H1 (cell line): ENCODE data around the gene ANXA2. TPM values are rescaled to one million over a fixed set of nuclear protein-coding genes. Genes with fewer than 3 reads are reported as not detected.

ENCODE experiments used
- CTCF ChIA-PET: fragments of 300-600 bp; sonication (Branson Sonifier 250); formaldehyde crosslinking; loops from one replicate; lab custom pipeline; 2021; ENCODE audit not compliant: partially characterized antibody; lab: Charles Lee
- POLR2A ChIA-PET: fragments of 300-600 bp; sonication (Branson Sonifier 250); formaldehyde crosslinking; loops from one replicate; lab custom pipeline; 2021; ENCODE audit warnings: inconsistent platforms; ENCODE audit not compliant: partially characterized antibody; lab: Charles Lee
- DNase-seq, 2 experiments: peaks; one replicate each; pipeline versions ENCODE4 v3.0.0 to v3.0.0-alpha.2; 2010 to 2022; ENCODE audit warnings: low spot score in 2 of 2, low read depth in 1 of 2, mixed read lengths in 1 of 2
- FAIRE-seq: peaks from 2 replicates; lab custom pipeline; 2011; peaks lifted over from hg19 to GRCh38; lab: Jason Lieb, UNC
- H2AFZ ChIP-seq: 2 replicates; pipeline ENCODE4 v1.8.1; 2012; ENCODE audit warnings: low read length, inconsistent platforms
- H2AK5ac ChIP-seq: 2 replicates; pipeline ENCODE4 v1.6.1; 2013; ENCODE audit warnings: low read depth, low read length
- H2BK120ac ChIP-seq: replicated peaks from 2 replicates; pipeline ENCODE3; 2013; ENCODE audit warnings: low read depth, low read length, inconsistent platforms
- H2BK12ac ChIP-seq: 2 replicates; pipeline ENCODE4 v1.6.1; 2013; ENCODE audit warnings: low read depth, low read length
- H2BK15ac ChIP-seq: 2 replicates; pipeline ENCODE4 v1.6.1; 2013; ENCODE audit warnings: low read length
- H2BK20ac ChIP-seq: 2 replicates; pipeline ENCODE4 v1.6.1; 2013; ENCODE audit warnings: low read length
- H2BK5ac ChIP-seq: 2 replicates; pipeline ENCODE4 v1.6.1; 2013; ENCODE audit warnings: low read depth, low read length
- H3K14ac ChIP-seq: 2 replicates; pipeline ENCODE4 v1.6.1; 2013; ENCODE audit warnings: inconsistent platforms; ENCODE audit not compliant: insufficient read length
- H3K18ac ChIP-seq: 2 replicates; pipeline ENCODE4 v1.6.1; 2013; ENCODE audit warnings: low read length; ENCODE audit errors: extremely low read depth
- H3K23ac ChIP-seq: 2 replicates; pipeline ENCODE4 v1.6.1; 2013; ENCODE audit warnings: inconsistent platforms; ENCODE audit not compliant: insufficient read length
- H3K23me2 ChIP-seq: 2 replicates; pipeline ENCODE4 v1.6.1; 2013; ENCODE audit warnings: low read depth, low read length
- H3K27ac ChIP-seq: 2 replicates; pipeline ENCODE4 v1.6.1; 2011; ENCODE audit warnings: low read depth, low read length, inconsistent platforms
- H3K27me3 ChIP-seq, 4 experiments: replicated peaks in 1 of 4; 1 replicate in 1 of 4; 2 replicates in 3 of 4; pipeline versions ENCODE4 v1.6.1 to v1.8.1; 2011 to 2013; ENCODE audit warnings: low read length in 3 of 4, mild to moderate bottlenecking in 3 of 4, inconsistent platforms in 2 of 4, mixed read lengths in 2 of 4, moderate library complexity in 1 of 4; ENCODE audit not compliant: control insufficient read depth in 3 of 4, insufficient read depth in 3 of 4; ENCODE audit errors: extremely low read depth in 1 of 4
- H3K36me3 ChIP-seq, 4 experiments: 2 replicates each; pipeline versions ENCODE4 v1.6.1 to v1.8.1; 2011 to 2013; ENCODE audit warnings: mild to moderate bottlenecking in 4 of 4, low read length in 3 of 4, moderate library complexity in 2 of 4, control low read depth in 1 of 4, inconsistent platforms in 1 of 4; ENCODE audit not compliant: insufficient read depth in 4 of 4, control insufficient read depth in 2 of 4
- H3K4ac ChIP-seq: replicated peaks from 2 replicates; pipeline ENCODE3; 2013; ENCODE audit warnings: low read length, low read depth, mixed read lengths, inconsistent platforms; ENCODE audit not compliant: insufficient read length
- H3K4me1 ChIP-seq, 4 experiments: replicated peaks in 1 of 4; 1 replicate in 1 of 4; 2 replicates in 3 of 4; pipeline versions ENCODE4 v1.6.1 to v1.8.1; 2011 to 2013; ENCODE audit warnings: low read length in 3 of 4, inconsistent platforms in 2 of 4, mixed read lengths in 1 of 4; ENCODE audit not compliant: insufficient read depth in 4 of 4, control insufficient read depth in 3 of 4
- H3K4me2 ChIP-seq, 2 experiments: 2 replicates each; pipeline versions ENCODE4 v1.6.1 to v1.8.1; 2011 to 2013; ENCODE audit warnings: low read depth in 2 of 2, low read length in 2 of 2, control low read depth in 1 of 2, inconsistent platforms in 1 of 2, mild to moderate bottlenecking in 1 of 2; ENCODE audit not compliant: insufficient read depth in 1 of 2
- H3K4me3 ChIP-seq, 4 experiments: fragments of 200-600, 300-600 bp in 1 of 4; sonication (generic), shearing (Covaris generic), sonication (Bioruptor Twin) in 1 of 4; 2 replicates each; pipeline versions ENCODE4 v1.5.1 to v1.8.1; 2011 to 2016; ENCODE audit warnings: low read length in 4 of 4, low read depth in 3 of 4, control low read depth in 2 of 4, inconsistent platforms in 2 of 4, mild to moderate bottlenecking in 2 of 4, mixed read lengths in 1 of 4, moderate library complexity in 1 of 4; ENCODE audit not compliant: insufficient read depth in 2 of 4; ENCODE audit errors: extremely low read depth in 1 of 4
- H3K56ac ChIP-seq: replicated peaks from 2 replicates; pipeline ENCODE3; 2013; ENCODE audit warnings: low read depth, mild to moderate bottlenecking, mixed read lengths, low read length, inconsistent platforms; ENCODE audit not compliant: insufficient read length
- H3K79me1 ChIP-seq: 2 replicates; pipeline ENCODE4 v1.6.1; 2013; ENCODE audit warnings: low read depth, low read length, control low read depth
- H3K79me2 ChIP-seq, 2 experiments: 2 replicates each; pipeline versions ENCODE4 v1.6.1 to v1.8.1; 2012 to 2013; ENCODE audit warnings: low read length in 2 of 2, mild to moderate bottlenecking in 2 of 2, inconsistent platforms in 1 of 2; ENCODE audit not compliant: insufficient read depth in 2 of 2, control insufficient read depth in 1 of 2
- H3K9ac ChIP-seq, 4 experiments: replicated peaks in 1 of 4; 1 replicate in 1 of 4; 2 replicates in 3 of 4; pipeline versions ENCODE4 v1.6.1 to v1.8.1; 2011 to 2013; ENCODE audit warnings: low read depth in 3 of 4, low read length in 3 of 4, control low read depth in 2 of 4, mild to moderate bottlenecking in 2 of 4, moderate library complexity in 2 of 4, inconsistent platforms in 1 of 4; ENCODE audit errors: extremely low read depth in 1 of 4
- H3K9me3 ChIP-seq, 2 experiments: 2 replicates each; pipeline versions ENCODE4 v1.6.1 to v1.8.1; 2012 to 2013; ENCODE audit warnings: mild to moderate bottlenecking in 2 of 2, moderate library complexity in 2 of 2, control low read depth in 1 of 2, inconsistent platforms in 1 of 2, low read depth in 1 of 2, low read length in 1 of 2, mixed read lengths in 1 of 2; ENCODE audit not compliant: insufficient read depth in 2 of 2
- H4K20me1 ChIP-seq, 2 experiments: replicated peaks in 1 of 2; 2 replicates each; pipeline versions ENCODE3 to v1.8.1; 2011 to 2013; ENCODE audit warnings: inconsistent platforms in 2 of 2, low read length in 2 of 2, mild to moderate bottlenecking in 1 of 2; ENCODE audit not compliant: insufficient read depth in 2 of 2, control insufficient read depth in 1 of 2
- H4K5ac ChIP-seq: 2 replicates; pipeline ENCODE4 v1.6.1; 2013; ENCODE audit warnings: low read length, low read depth, mixed read lengths, inconsistent platforms; ENCODE audit not compliant: insufficient read length
- H4K8ac ChIP-seq: 2 replicates; pipeline ENCODE4 v1.8.0; 2013; ENCODE audit warnings: mild to moderate bottlenecking, moderate library complexity, low read length, inconsistent platforms; ENCODE audit not compliant: insufficient read depth; ENCODE audit errors: extremely low read depth
- H4K91ac ChIP-seq: replicated peaks from 2 replicates; pipeline ENCODE3; 2013; ENCODE audit warnings: low read length, mixed read lengths, inconsistent platforms; ENCODE audit not compliant: insufficient read length
- POU5F1 ChIP-seq: IDR thresholded peaks from 2 replicates; pipeline ENCODE4 v1.6.1; 2011; ENCODE audit warnings: low read depth, mild to moderate bottlenecking, low read length, moderate library complexity
- WGBS, 2 experiments: shearing (Covaris generic) in 1 of 2; methylation state at CpG; one replicate each; pipeline versions ENCODE4 v1.1.6 to v1.1.7; 2013 to 2015; ENCODE audit warnings: low lambda C conversion rate in 2 of 2, mixed read lengths in 2 of 2, inconsistent platforms in 1 of 2, low coverage in 1 of 2, missing lambda C conversion rate in 1 of 2; ENCODE audit not compliant: insufficient replicate concordance in 2 of 2, insufficient coverage in 1 of 2, insufficient read length in 1 of 2; ENCODE audit errors: extremely low coverage in 1 of 2, missing lambda C conversion rate in 1 of 2; 5-methylcytosine and 5-hydroxymethylcytosine counted together
- polyA plus RNA-seq, 7 experiments: library from polyadenylated mRNA; depleted of rRNA in 3 of 7; stranded (reverse) in 5 of 7; unstranded in 2 of 7; fragments of >200 nt in 5 of 7; fragments of 200-250 nt in 2 of 7; gene quantifications; 1 replicate in 5 of 7; 2 replicates in 1 of 7; 4 replicates in 1 of 7; pipeline versions ENCODE4 v1.2.1 to v1.2.3, GENCODE V29; 2011 to 2013; ENCODE audit warnings: missing spikeins in 2 of 7, mixed read lengths in 2 of 7
- total RNA-seq: library from RNA; stranded (reverse); fragmentation: NEBNext Ultra II Directional; extraction: Animal tissue kit (Norgen Biotek cat#: 25700); gene quantifications from 2 replicates; pipeline ENCODE4 v1.2.1, GENCODE V29; 2021
- TF ChIP-seq, protein P1 (sequence below): IDR thresholded peaks from 2 replicates; pipeline ENCODE4 v1.6.1; 2011; ENCODE audit warnings: low read length, improper control_type of control experiment

ANXA2 gene
- total and polyA plus RNA-seq, 2 of the 8 experiments (the other 6 are each of a cell fraction or from before 2014, with no cell fraction given), result 178 to 217 TPM

DNA sequence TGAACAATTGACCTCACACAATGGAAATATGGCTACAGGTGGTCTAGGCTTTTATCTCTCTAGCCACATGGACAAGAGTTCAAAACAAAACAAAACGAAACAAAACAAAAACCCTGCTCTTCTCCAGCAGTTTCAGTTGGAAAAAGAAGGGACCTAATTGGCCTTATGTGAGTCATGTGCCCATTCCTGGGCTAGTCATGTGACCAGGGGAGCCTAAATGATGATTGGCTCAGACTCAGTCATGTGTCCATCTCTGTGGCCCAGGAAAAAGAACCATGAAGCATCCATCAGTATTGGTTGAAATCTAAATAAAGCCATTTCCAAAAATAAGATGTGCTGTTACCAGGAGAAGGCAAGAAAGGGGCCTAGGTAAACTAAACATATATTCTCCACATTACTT lies 96.8 kb downstream of the ANXA2 start:
- CTCF ChIA-PET, result interaction anchor here (1.3 kb wide), 1 partner anchor 13 kb away, joined by 3 read pairs; no protein-coding TSS in a partner anchor

More for the DNA sequence above, 96.8 kb downstream of the ANXA2 start:
- Histone ChIP-seq H3K4me3 (no peak overlapping the region), H3K18ac (no peak overlapping the region), H2BK20ac (no peak overlapping the region), H3K36me3 (no peaks in the 10 kb centered on the region), H3K79me2 (no peaks in the 10 kb centered on the region), H4K8ac (no peak overlapping the region), H4K5ac (no peak overlapping the region), H2BK120ac (no peak overlapping the region), H3K23me2 (no peaks in the 10 kb centered on the region), H3K4me1 (peaks cover 0 to 3% (median 0%) of the 10 kb centered on the region in 4 experiments; a peak in 2 of 7 replicates), H3K79me1 (no peaks in the 10 kb centered on the region), H2AK5ac (no peak overlapping the region), H3K56ac (no peak overlapping the region), H3K23ac (no peak overlapping the region), H3K9ac (no peak overlapping the region), H3K27ac (no peak overlapping the region), H3K14ac (no peak overlapping the region), H2BK15ac (no peak overlapping the region), H4K91ac (no peak overlapping the region), H4K20me1 (no peaks in the 10 kb centered on the region), H3K4ac (no peak overlapping the region), H3K27me3 (no peaks in the 10 kb centered on the region), H3K4me2 (no peak overlapping the region), H2BK5ac (no peak overlapping the region), H3K9me3 (peaks cover 0 to 2% of the 10 kb centered on the region in 2 experiments; a peak in 1 of 4 replicates), H2AFZ (no peak overlapping the region), H2BK12ac (no peak overlapping the region)
- POLR2A ChIA-PET, result no interaction called here
- WGBS, 2 experiments, result 93% methylated on average over 1 of the region's 1 CpG; no CpG with 5 or more reads in 1 of the 2 experiments
- TF ChIP-seq, protein P1, sequence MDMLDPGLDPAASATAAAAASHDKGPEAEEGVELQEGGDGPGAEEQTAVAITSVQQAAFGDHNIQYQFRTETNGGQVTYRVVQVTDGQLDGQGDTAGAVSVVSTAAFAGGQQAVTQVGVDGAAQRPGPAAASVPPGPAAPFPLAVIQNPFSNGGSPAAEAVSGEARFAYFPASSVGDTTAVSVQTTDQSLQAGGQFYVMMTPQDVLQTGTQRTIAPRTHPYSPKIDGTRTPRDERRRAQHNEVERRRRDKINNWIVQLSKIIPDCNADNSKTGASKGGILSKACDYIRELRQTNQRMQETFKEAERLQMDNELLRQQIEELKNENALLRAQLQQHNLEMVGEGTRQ, result peak; percentile 76; the same call in 1 of the 2 replicates
- no peak for TF ChIP-seq POU5F1
- FAIRE-seq (no peak), DNase-seq (no peak)
